Endometrial microvascular endothelial cells (primary cell): ENCODE data around the gene POMGNT2. TPM values are rescaled to one million over a fixed set of nuclear protein-coding genes. Genes with fewer than 3 reads are reported as not detected.
"Not testable (repeated sequence)": the region's sequence is repeated elsewhere in the genome, so short reads cannot be mapped to it uniquely, and the experiment has no call there.

Experiments
- in situ Hi-C: cut with HindIII; loops from 2 replicates; pipeline ENCODE4 v1.10.0; 2017; ENCODE audit warnings: low sequenced_read_pairs, low pct_unique_long_range_greater_than_20kb; ENCODE audit errors: inconsistent ontology term
- total RNA-seq: library from RNA; depleted of rRNA; stranded (reverse); fragments of >200 nt; gene quantifications from one replicate; pipeline ENCODE4 v1.2.3, GENCODE V29; 2015; ENCODE audit errors: inconsistent ontology term

The POMGNT2 gene
- total RNA-seq, 1 donor from 2014 or later = 12.2 TPM

- in situ Hi-C loops = no loop called here
Observed at GRCh38 chr3:43059456-43059855, 46.4 kb downstream of the POMGNT2 start.

GRCh38 chr3:43055806-43056770, 49.8 kb downstream of the POMGNT2 start:
- in situ Hi-C loops = no loop called here

DNA sequence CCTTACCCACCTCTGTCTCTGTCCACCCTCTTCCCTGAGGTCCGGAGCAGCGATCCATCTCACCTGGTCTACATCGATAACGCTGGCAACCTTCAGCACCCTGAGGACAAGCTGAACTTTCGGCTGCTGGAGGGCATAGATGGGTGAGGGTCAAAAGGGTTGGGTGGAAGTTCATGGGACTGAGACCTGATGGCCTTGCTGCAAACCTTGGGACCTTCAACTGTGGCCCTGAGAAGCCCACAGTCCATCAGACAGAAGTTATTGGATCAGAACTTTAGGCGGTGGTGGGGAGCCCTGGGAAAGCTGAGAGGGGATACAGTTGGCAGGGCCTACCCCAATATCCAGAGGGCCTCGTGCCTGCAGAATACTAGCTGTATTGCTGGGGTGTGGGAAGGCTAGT, 50.5 kb downstream of the POMGNT2 start:
- in situ Hi-C loops = no loop called here

GRCh38 chr3:43054754-43055153, 51.1 kb downstream of the POMGNT2 start:
- in situ Hi-C loops = no loop called here

- in situ Hi-C loops = no loop called here
Observed at GRCh38 chr3:43053291-43053690, 52.6 kb downstream of the POMGNT2 start.

DNA sequence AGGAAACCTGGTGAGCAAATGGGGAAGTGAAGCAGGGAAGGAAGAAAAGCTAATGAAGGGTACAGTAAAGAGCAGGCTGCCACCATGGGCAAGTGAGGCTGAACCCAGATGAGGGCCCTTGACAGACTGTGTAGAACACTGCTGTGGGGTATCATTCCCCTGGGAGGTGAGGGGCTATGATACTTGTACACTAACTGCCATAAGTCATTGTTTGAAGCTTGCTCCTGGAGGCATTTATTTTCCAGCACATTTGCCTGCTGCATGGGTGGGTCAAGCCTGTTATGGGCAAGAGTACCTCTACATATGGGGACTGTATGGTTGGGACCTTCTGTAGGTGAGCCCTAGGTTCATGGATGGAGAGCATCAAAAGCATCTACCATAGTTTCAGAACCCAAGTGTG, 57.4 kb downstream of the POMGNT2 start:
- in situ Hi-C loops = no loop called here

DNA sequence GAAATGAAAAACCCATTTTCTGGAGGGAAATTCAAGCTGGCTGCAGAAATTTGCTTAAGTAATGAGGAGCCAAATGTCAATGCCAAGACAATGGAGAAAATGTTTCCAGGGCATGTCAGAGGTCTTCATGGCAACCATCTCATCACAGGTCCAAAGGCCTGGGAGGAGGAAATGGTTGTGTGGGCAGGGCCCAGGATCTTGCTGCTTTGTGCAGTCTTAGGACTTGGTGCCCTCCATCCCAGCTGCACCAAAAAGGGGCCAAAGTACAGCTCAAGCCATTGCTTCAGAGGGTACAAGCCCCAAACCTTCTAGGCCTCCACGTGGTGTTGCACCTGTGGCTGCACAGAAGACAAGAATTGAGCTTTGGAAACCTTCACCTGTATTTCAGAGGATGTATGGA, 59.3 kb downstream of the POMGNT2 start:
- in situ Hi-C loops = no loop called here

- in situ Hi-C loops = not testable (repeated sequence)
Observed at GRCh38 chr3:43045079-43045478, 60.8 kb downstream of the POMGNT2 start.

DNA sequence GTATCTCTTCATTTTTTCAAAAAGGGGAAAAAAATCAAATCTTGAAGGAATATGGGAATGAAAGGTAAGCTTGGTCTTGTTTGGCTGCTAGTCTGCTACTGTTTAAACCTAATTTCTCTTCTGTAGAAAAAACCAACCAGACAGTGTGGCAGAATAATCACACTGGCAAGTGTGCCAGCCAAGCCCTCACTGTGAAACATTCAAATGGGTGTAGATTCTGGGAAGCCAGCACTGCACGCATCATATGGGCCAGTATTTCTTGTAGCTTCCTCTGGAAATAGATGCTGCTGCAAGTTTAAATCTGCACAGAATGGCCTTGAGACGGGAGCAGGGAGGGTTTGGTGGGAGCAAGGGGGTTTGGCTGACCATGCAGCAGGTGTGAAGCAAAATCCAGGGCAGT, 62.1 kb downstream of the POMGNT2 start:
- in situ Hi-C loops = no loop called here

DNA sequence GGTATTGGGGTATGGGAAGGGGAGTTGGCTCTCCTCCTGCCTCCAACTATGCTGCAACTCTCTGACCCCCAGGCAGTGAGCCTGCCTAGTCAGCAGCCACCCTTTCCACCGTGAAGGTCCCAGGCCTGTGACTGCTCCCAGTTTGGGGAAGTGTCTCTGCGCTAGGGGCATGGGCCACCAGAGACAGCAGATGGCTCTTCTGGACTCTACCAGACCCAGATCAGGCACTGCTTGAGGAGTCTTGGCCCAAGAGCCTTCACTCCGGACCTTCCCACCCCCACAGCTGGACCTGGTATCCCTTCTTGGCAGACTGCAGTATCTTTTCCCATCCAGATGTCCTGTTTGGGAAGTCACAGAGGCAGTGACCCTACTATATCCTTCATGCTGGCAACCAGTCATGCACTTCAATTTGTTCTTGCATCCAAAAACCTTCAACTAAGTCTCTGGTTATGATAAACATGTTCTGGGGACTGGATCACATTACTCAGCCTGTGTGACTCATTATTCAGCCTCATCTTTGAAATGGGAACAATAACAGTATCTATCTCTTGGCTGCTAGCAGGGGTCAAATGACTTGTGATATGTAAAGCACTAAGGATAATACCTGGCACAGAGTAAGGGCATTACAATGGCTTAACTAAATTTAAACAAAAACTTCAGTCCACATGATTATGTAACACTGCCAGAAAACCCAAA, 62.7 kb downstream of the POMGNT2 start:
- in situ Hi-C loops = no loop called here

- in situ Hi-C loops = no loop called here
Observed at GRCh38 chr3:43041517-43041916, 64.4 kb downstream of the POMGNT2 start.

DNA sequence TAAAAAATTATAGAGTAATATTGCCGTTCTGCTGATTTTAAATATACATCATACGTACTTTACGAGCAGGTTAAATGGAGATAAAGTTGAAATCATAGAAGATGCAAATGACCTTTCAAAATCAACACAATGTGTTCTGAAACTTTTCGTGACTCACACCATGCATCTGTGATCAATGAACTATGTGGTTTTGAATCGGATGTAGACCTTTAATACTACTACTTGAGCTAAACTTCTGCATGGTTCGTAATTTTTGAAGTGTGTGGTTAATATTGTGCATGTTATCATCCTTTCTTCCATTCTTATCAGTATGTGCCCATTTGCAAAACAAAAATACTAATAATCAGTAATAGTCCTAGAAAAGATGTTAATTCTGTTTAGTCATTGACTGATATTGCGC, 67.9 kb downstream of the POMGNT2 start:
- in situ Hi-C loops = no loop called here

DNA sequence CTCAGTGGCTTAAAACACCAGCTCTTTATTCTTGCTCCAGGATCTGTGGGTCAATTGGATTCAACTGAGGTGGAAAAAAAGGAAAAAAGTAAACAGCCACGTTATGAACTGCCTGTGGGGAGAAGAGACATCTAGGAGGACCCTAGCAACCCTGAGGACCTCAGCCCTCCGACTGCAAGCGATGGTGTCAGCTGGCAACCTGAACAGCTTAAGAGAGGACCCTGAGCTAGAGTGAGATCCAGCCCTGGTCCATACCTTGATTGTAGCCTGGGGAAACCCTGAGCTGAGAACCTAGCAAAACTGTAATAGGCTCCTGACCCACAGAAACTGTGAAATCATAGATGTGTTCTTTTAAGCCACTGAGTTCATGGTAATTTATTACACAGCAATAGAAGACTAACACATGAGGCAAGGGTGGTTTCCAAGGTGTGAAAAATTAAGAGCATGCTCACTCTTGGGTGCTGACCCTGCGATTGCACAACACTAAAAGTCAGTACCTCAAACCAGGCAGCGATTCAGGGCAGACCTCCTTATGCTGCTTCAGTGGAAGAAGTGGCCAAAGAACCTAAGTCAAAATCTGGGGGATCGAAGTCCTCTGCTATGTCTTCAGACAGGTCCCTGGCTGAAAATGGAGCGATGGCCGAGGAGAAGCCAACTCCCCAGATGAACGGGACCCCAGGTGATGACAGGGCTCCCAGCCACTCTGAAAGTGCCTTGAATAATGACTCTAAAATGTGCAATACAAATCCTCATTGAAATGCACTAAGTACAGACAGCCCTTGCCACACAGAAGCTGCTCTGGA, 69.1 kb downstream of the POMGNT2 start:
- in situ Hi-C loops = no loop called here

GRCh38 chr3:43035801-43036365, 70.0 kb downstream of the POMGNT2 start:
- in situ Hi-C loops = no loop called here

GRCh38 chr3:43034911-43035310, 71.0 kb downstream of the POMGNT2 start:
- in situ Hi-C loops = no loop called here

DNA sequence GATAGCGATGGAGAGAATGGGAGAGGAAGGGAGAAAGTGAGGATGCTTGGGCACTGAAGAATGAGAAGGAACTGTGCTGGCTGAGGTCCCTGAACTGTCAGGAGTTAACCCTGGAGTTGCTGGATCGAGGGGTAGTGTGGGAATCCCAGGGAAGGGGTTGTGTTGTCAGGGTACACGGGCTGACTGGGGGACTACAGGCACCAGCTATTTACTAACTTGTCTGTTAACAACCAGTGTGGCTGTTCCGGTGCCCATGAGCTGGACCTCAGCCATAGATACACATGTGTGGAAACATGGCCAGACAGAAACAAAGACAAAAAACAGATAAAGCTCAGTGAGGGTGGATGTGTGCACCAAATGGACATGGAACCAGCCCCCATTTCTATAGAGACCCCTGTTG, 71.7 kb downstream of the POMGNT2 start:
- in situ Hi-C loops = no loop called here

DNA sequence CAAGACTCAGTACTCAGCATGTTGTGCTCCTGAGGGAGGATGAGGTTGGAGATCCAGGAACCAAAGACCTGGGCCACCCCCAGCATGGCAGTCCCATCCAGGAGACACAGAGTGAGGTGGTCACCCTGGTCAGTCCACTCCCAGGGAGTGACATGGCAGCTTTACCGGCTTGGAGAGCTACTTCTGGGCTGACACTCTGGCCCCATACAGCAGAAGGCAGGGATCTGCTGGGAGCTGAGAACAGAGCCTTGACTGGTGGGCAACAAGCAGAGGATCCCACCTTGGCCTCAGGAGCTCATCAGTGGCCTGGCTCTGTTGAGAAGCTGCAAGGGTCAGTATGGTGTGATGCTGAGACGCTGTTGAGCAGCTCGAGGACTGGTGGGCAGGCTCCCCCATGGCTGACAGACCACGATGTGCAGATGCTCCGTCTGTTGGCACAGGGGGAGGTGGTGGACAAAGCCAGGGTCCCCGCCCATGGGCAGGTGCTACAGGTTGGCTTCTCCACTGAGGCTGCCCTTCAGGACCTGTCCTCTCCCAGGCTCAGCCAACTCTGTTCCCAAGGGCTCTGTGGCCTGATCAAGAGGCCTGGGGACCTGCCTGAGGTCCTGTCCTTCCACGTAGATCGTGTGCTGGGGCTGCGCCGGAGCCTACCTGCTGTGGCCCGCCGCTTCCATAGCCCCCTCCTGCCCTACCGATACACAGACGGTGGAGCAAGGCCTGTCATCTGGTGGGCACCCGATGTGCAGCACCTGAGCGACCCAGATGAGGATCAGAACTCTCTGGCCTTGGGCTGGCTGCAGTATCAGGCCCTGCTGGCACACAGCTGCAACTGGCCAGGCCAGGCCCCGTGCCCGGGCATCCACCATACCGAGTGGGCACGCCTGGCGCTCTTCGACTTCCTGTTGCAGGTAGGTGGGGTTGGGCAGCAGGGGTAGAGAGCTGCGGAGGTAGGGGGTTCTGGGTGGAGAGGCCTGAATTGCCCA, 72.9 kb downstream of the POMGNT2 start:
- in situ Hi-C loops = no loop called here
